ENCODE results near the gene NDUFA9. TPM values are rescaled to one million over a fixed set of nuclear protein-coding genes. Genes with fewer than 3 reads are reported as not detected.

The NDUFA9 gene
- total RNA-seq, 3 donors from 2014 or later: 18.7 to 29.9 (median 26.5) TPM

DNA sequence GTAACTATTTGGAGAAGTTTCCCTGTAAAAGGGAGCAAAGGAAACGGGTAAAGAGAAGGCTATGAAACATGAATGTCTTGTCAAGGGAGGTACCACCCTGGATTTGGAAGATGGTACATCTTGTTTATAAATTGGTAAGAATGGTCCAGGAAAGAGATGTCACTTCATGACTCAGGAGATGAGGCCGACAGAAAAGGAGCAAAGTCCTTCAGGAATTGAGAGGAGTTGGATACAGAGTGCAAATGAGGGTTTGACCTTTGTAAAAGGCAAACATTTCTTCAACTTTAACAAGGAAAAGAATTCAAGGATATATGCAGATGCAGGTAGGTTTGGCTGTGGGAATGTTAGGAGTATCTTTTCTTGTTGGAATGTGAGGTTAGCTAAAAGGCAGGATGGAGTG is 30.8 kb downstream of the NDUFA9 start:
- Histone ChIP-seq H3K4me1 (no peaks in the 10 kb centered on the region), H3K36me3 (no peaks in the 10 kb centered on the region), H3K27me3 (no peaks in the 10 kb centered on the region), H3K4me3 (no peak overlapping the region), H3K9me3 (no peaks in the 10 kb centered on the region), H3K27ac (no peak overlapping the region)
- DNase-seq (ENCODE audit: low spot score in 2 of 2): no peak
- TF ChIP-seq POLR2AphosphoS5 (IDR thresholded peaks at IDR 0.05) (no peak), POLR2A (IDR thresholded peaks at IDR 0.05) (no peak)
- TF ChIP-seq, protein P1, sequence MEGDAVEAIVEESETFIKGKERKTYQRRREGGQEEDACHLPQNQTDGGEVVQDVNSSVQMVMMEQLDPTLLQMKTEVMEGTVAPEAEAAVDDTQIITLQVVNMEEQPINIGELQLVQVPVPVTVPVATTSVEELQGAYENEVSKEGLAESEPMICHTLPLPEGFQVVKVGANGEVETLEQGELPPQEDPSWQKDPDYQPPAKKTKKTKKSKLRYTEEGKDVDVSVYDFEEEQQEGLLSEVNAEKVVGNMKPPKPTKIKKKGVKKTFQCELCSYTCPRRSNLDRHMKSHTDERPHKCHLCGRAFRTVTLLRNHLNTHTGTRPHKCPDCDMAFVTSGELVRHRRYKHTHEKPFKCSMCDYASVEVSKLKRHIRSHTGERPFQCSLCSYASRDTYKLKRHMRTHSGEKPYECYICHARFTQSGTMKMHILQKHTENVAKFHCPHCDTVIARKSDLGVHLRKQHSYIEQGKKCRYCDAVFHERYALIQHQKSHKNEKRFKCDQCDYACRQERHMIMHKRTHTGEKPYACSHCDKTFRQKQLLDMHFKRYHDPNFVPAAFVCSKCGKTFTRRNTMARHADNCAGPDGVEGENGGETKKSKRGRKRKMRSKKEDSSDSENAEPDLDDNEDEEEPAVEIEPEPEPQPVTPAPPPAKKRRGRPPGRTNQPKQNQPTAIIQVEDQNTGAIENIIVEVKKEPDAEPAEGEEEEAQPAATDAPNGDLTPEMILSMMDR (IDR thresholded peaks at IDR 0.05): no peak
- intact Hi-C loops (cut with DNase I; ENCODE audit: low total_unique reads): no loop called here

DNA sequence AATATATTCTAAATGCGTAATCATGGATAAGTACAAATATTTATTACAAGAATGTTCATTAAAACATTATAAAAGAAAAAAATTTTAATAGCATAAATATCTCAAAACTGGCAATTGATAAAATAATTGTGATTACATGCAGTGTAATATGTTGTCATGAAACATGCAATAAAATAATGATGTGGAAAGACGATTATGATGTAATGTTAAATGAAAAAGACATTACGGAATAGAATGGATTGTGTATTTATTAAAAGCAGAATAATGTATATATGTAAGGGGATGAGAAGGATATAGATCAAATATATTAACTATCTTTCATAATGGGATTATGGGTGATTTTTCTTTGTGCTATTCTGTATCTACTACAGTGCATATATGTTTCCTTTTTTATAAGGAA is 32.8 kb downstream of the NDUFA9 start:
- no peak for DNase-seq (ENCODE audit: low spot score in 2 of 2)
- Histone ChIP-seq H3K27ac (no peak overlapping the region), H3K4me3 (no peak overlapping the region), H3K36me3 (no peaks in the 10 kb centered on the region), H3K4me1 (no peaks in the 10 kb centered on the region), H3K9me3 (no peaks in the 10 kb centered on the region), H3K27me3 (no peaks in the 10 kb centered on the region)
- no peak for TF ChIP-seq POLR2A (IDR thresholded peaks at IDR 0.05)
- TF ChIP-seq, protein P1 (IDR thresholded peaks at IDR 0.05): no peak
- no peak for TF ChIP-seq POLR2AphosphoS5 (IDR thresholded peaks at IDR 0.05)
- intact Hi-C loops (cut with DNase I; ENCODE audit: low total_unique reads): no loop called here

GRCh38 chr12:4685317-4685716 is 36.4 kb downstream of the NDUFA9 start:
- Histone ChIP-seq H3K4me1 (no peaks in the 10 kb centered on the region), H3K27ac (no peak overlapping the region), H3K9me3 (no peaks in the 10 kb centered on the region), H3K36me3 (no peaks in the 10 kb centered on the region), H3K27me3 (no peaks in the 10 kb centered on the region), H3K4me3 (no peak overlapping the region)
- TF ChIP-seq POLR2A (IDR thresholded peaks at IDR 0.05) (no peak), POLR2AphosphoS5 (IDR thresholded peaks at IDR 0.05) (no peak)
- TF ChIP-seq, protein P1 (IDR thresholded peaks at IDR 0.05): no peak
- no peak for DNase-seq (ENCODE audit: low spot score in 2 of 2)
- intact Hi-C loops (cut with DNase I; ENCODE audit: low total_unique reads): no loop called here

DNA sequence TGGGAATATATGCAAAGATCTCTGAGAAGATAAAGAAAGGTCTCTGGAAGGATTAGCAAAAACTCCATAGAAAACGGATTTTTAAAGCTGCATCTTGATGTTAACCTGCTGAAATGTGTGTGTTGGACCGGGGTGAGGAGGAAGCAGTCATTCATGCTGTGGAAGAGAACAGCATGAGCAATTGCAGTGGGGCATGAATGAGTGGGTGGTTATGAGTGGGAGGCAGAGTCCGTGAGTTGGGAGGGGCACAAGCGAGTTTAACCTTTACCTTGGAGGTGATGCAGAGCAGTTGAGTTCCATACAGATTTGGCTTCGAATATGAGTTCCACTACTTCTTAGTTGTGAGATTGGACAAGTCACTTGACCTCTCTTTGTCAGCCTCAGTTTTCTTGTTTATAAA is 41.8 kb downstream of the NDUFA9 start:
- H3K4me3 ChIP-seq: no peak overlapping the region

More for the DNA sequence above, 41.8 kb downstream of the NDUFA9 start:
- Histone ChIP-seq H3K36me3 (no peaks in the 10 kb centered on the region), H3K27ac (no peak overlapping the region), H3K9me3 (no peaks in the 10 kb centered on the region), H3K4me1 (no peaks in the 10 kb centered on the region), H3K27me3 (no peaks in the 10 kb centered on the region)
- no peak for DNase-seq (ENCODE audit: low spot score in 2 of 2)
- TF ChIP-seq POLR2A (IDR thresholded peaks at IDR 0.05) (no peak), POLR2AphosphoS5 (IDR thresholded peaks at IDR 0.05) (no peak)
- TF ChIP-seq, protein P1 (IDR thresholded peaks at IDR 0.05): no peak
- intact Hi-C loops (cut with DNase I; ENCODE audit: low total_unique reads): no loop called here

Other genes with a start within 250 kb of the NDUFA9 start
- not detected for gene FGF6, start 203.3 kb upstream of the NDUFA9 start, total RNA-seq
- 1 to 10 TPM; 2.1 to 5.4 (median 2.9) TPM for gene RAD51AP1, start 110.2 kb upstream of the NDUFA9 start, total RNA-seq
- 10 to 100 TPM; 18.6 to 38.0 (median 29.0) TPM for gene DYRK4, start 86.9 kb upstream of the NDUFA9 start, total RNA-seq
- 1 to 10 TPM in 2 of 3 donors, under 1 TPM in 1; 0.33 to 2.2 (median 2.2) TPM for gene AKAP3, start 63 bp upstream of the NDUFA9 start, total RNA-seq
- 1 to 10 TPM; 1.3 to 2.7 (median 1.6) TPM for gene GALNT8, start 71.3 kb downstream of the NDUFA9 start, total RNA-seq

Measured in breast epithelium (tissue), 4 donors.